Tibial nerve (tissue), 3 donors: Measurements from ENCODE around the gene SPTLC2.

ENCODE experiments used
- POLR2A ChIP-seq, 2 donors: fragments of 450-650 bp; IDR thresholded peaks; one replicate each; pipeline ENCODE4 v1.6.1; 2017; ENCODE audit warnings: antibody characterized with exemption in 2 of 2, mild to moderate bottlenecking in 2 of 2, moderate library complexity in 2 of 2
- TF ChIP-seq, protein P1 (sequence below), 5 experiments: fragments of 200-600 bp in 3 of 5; fragments of 450-650 bp in 2 of 5; sonication (generic) in 3 of 5; IDR thresholded peaks; one replicate each; pipeline ENCODE4 v1.5.1; 2016 to 2019; ENCODE audit warnings: antibody characterized with exemption in 5 of 5, mild to moderate bottlenecking in 3 of 5, moderate library complexity in 2 of 5

- TF ChIP-seq, protein P1, sequence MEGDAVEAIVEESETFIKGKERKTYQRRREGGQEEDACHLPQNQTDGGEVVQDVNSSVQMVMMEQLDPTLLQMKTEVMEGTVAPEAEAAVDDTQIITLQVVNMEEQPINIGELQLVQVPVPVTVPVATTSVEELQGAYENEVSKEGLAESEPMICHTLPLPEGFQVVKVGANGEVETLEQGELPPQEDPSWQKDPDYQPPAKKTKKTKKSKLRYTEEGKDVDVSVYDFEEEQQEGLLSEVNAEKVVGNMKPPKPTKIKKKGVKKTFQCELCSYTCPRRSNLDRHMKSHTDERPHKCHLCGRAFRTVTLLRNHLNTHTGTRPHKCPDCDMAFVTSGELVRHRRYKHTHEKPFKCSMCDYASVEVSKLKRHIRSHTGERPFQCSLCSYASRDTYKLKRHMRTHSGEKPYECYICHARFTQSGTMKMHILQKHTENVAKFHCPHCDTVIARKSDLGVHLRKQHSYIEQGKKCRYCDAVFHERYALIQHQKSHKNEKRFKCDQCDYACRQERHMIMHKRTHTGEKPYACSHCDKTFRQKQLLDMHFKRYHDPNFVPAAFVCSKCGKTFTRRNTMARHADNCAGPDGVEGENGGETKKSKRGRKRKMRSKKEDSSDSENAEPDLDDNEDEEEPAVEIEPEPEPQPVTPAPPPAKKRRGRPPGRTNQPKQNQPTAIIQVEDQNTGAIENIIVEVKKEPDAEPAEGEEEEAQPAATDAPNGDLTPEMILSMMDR (IDR thresholded peaks at IDR 0.05), result no peak
- TF ChIP-seq POLR2A (IDR thresholded peaks at IDR 0.05), result no peak
Observed at GRCh38 chr14:77590845-77591485, 25.5 kb downstream of the SPTLC2 start.
